GM21390 (cell line): Measurements from ENCODE around the gene KCNH2.

Source experiments
- ATAC-seq: cut with Tn5 transposase; IDR thresholded peaks from one replicate; pipeline ENCODE4 v1.9.1; 2021; ENCODE audit not compliant: unreplicated experiment

KCNH2 gene

GRCh38 chr7:150949564-150949963, 28.6 kb downstream of the KCNH2 start:
- ATAC-seq: no peak

- no peak for ATAC-seq
Measured at GRCh38 chr7:150948791-150949251, 29.3 kb downstream of the KCNH2 start.

GRCh38 chr7:150947761-150948651, 30.1 kb downstream of the KCNH2 start:
- no peak for ATAC-seq

- no peak for ATAC-seq
Measured at GRCh38 chr7:150947241-150947745, 30.8 kb downstream of the KCNH2 start.

- ATAC-seq: no peak
Measured at GRCh38 chr7:150946421-150947240, 31.5 kb downstream of the KCNH2 start.

GRCh38 chr7:150945853-150946420, 32.2 kb downstream of the KCNH2 start:
- no peak for ATAC-seq

GRCh38 chr7:150945171-150945852, 32.8 kb downstream of the KCNH2 start:
- ATAC-seq: no peak

DNA sequence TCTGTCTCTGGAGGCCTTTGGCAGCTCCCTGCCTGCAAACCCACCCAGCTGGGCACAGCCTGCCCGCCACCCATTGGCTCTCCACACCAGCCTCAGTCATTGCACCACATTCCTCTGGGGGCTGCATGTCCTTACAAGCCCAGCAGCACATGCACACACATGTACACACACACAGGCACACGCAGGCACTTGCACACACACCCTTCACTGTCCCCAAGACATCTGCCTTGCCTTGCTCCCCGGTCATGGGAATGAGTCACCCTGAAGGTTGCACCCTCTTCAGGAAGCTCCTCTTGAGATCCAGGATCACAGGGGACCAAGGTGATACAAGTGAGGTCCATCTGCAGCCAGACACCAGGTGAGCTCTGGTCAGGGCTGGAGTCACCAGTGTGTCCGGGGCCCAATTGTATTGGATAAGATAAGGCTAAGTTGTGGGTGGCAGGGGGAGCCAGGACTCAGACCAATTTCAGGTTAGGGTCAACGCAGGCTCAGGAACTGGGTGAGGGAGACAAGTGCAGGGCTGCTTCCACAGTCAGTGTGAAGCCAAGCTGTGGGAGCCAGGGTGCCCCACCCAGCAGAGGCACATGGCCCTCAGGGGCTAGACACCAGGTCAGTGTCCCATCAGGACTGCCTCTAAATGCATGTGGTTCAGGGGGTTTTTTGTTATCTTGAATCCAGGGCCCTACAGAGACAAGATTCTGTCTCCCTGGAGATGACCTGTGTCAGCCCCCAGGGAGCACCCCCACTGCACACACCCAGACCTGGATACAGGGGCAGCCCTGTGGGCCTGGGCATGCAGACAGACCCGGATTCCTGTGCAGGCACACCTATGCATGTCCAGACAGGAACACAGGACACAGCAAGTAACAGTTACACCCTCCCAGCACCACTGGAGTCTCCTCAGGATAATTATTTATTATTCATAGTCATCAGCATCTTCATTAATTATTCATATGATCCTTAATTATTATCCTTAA, 33.8 kb downstream of the KCNH2 start:
- ATAC-seq: no peak

- ATAC-seq: no peak
Measured at GRCh38 chr7:150943453-150943814, 34.7 kb downstream of the KCNH2 start.

DNA sequence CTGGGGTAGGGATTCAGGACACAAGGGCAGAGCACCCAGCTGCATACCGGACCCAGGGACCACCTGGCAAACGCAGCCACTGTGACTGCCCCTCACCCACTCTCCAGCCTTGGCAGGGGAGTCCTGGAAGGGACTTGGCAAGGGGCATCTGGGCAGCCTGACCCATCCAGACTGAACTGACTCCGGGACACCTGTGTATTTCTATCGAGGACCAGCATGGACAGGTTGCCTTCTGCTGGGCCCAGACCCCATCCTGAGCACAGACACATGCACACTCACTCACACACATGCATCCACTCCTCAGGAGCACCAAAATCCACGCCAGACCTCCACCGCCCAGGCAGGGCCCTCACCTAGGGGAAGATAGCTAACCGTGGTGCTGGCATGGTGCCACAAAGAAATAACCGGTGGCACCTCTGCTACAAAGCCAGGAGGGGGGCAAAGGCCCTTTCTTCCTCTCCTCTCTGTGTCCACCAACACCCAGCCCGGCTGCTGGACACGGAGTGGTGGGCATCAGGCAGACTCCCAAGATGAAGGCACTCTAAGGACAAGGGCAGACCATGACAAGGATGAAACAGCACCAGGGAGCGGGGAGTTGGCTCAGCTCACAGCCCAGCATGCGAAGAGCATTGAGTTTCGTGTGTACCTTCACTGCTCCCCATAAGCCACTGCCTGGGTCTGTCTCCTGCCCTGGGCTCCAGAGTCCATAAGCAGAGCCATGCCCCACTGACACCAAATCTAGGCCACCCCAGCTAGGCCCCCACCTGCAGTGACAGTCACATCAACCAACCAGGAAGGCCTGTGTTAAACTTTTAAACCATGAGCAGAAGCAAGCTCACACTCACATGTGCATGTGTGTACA, 35.3 kb downstream of the KCNH2 start:
- no peak for ATAC-seq

- no peak for ATAC-seq
Measured at GRCh38 chr7:150942001-150942590, 36.0 kb downstream of the KCNH2 start.

DNA sequence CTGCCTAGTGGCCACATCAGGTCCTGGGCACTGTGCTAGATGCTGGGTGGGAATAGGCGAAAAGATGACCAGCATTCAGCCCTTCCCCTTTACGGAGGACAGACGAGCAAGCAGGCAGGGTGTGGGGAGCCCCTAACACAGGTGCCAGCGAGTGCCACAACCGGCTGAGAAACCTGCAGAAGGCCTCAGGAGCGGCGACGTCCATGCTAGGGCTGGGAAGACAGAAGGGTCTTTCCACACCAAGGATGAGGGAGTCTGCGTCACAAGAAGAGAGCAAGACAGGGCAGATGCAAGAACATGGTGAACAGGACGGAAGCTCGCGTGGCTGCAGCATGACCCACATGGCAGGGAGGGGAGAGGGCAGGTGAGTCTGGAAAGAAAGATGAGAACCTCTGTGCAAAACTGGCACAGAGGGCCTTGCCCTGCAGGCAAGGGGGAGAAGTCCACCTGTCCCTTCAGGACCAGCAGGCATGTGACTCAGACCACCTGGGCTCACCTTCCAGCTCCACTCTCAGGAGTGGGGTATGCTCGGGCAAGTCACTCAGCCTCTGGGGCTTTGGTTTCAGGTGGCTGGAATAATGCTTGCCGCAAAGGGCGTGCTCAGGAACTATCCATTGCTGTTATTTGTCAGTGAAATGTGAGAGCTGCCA, 36.6 kb downstream of the KCNH2 start:
- ATAC-seq: no peak

DNA sequence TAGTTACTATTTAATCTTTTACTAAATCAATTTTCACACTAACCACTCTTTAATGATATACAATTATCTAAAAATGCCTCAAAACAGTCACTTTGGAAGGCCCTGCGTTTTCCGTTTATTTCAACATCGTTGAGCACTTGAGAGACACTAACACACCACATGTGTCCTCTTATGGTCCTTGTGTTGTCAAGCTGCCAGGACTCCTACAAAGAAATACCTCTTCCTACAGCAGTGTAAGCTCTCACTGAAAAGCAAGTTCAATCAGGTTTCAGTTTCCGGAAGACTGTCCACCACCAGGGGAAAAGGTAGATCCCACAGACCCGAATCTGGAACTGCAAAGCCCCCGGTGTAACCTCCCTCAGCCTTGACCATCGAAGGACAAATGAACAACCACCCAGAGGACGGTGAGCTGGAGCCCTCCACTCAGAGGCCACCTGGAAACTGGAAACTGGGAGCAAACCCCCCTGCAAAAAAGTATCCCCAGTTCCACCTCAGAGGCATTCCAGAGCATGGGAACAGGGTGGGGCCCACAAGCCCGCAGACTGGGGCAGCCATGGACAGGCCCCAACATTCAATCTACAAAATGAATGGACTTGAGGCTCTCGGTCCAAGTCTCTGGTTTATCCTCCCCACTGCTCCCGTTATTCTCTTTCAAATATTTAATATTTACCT, 37.6 kb downstream of the KCNH2 start:
- no peak for ATAC-seq

- no peak for ATAC-seq
Measured at GRCh38 chr7:150939466-150939865, 38.7 kb downstream of the KCNH2 start.

GRCh38 chr7:150939052-150939451, 39.1 kb downstream of the KCNH2 start:
- no peak for ATAC-seq

GRCh38 chr7:150938566-150938965, 39.6 kb downstream of the KCNH2 start:
- ATAC-seq: no peak

GRCh38 chr7:150937848-150938561, 40.1 kb downstream of the KCNH2 start:
- no peak for ATAC-seq
